ENCODE measurements around the gene PAX5.

PAX5 gene

DNA sequence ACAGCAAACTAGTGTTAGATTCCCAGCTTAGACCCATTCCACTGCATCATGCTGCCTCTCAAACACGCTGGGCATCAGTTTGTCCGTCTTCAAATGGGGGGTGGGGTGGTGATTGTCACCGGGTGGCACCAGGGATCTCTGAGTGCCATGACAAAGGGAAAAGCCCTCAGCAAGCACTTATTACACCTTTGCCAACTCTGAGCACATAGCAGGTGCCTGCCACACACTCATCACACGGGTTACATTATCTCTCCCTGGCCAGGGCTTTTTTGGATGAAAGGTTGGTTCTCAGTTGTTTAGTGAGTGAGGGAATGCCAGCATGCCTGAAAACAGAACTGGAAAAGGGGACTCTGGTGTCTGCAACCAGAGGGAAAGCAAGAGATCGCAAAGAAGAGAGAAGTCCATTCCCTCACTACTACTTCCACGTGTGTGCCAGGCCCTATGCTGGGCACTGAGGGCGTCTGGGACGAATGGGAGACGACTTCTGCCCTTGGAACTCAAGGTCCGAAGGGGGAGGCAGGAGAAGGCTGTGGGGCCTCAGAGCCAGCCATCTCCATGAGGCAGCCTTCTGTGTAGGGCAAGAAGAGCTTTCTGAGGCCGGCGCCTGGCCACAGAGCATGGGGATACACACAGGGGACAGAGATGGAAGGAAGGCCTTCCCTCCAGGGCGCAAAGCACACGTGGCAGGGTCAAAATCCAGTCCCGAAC is 48.9 kb downstream of the PAX5 start:
- peak overlapping the region; percentile 17 for H3K9ac ChIP-seq (ENCODE audit: low read length)
- peaks cover 28% of the 10 kb centered on the region for H3K4me1 ChIP-seq (ENCODE audit: control insufficient read depth, insufficient read depth, low read length)
- H3K36me3 ChIP-seq (ENCODE audit: control insufficient read depth, insufficient read depth, low read length), result no peaks in the 10 kb centered on the region
- no peak overlapping the region for H3K27ac ChIP-seq (ENCODE audit: low read depth, low read length)
- peak overlapping the region; percentile 60 for H3K4me3 ChIP-seq (ENCODE audit: low read depth, low read length)
- peaks cover 85% of the 10 kb centered on the region for H3K27me3 ChIP-seq (ENCODE audit: control insufficient read depth, insufficient read depth, low read length)
- no peaks in the 10 kb centered on the region for H3K9me3 ChIP-seq (ENCODE audit: control insufficient read depth, insufficient read depth, low read depth, low read length)

DNA sequence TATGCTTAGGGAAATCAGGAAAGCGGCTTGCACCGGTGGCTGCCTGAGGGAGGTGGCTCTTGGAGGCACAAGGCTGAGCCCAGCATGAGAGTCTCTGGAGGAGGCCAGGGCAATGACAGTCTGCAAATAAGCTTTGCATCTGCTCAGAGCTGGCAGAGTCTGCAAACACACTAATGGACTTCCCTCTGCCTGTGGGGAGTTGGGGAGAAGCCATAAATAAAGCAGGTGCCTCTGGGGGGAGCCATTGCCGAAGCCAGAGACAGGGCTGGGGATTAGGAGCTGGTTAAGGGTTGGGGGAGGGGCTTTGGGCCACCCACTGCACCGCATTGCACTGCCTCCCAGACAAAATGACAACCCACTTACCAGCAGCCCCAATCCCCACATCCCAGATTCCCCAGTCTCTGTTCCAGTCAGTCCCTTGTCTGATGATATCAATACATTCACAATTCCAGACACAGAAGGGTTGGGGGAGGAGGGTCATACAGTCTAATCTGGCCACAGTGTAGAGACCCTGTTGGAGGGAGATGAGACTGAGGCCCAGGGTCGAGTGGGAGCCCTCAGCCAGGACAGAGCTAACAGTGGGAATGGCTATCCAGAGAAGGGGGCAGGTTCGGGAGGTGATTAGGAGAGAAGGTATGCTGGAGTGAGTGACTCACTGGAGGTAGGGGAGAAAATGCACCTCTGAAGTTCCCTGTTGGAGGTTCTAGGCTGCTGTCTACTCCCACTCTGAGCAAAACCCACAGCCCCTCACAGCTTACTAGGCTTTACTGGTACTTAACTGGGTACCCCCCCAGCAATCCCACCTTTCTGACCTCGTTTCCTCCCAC is 53.7 kb downstream of the PAX5 start:
- no peaks in the 10 kb centered on the region for H3K36me3 ChIP-seq (ENCODE audit: control insufficient read depth, insufficient read depth, low read length)
- H3K4me1 ChIP-seq (ENCODE audit: control insufficient read depth, insufficient read depth, low read length), result peaks cover 18% of the 10 kb centered on the region
- no peaks in the 10 kb centered on the region for H3K9me3 ChIP-seq (ENCODE audit: control insufficient read depth, insufficient read depth, low read depth, low read length)
- H3K4me3 ChIP-seq (ENCODE audit: low read depth, low read length), result no peak overlapping the region
- H3K9ac ChIP-seq (ENCODE audit: low read length), result no peak overlapping the region
- peaks cover 37% of the 10 kb centered on the region for H3K27me3 ChIP-seq (ENCODE audit: control insufficient read depth, insufficient read depth, low read length)
- H3K27ac ChIP-seq (ENCODE audit: low read depth, low read length), result no peak overlapping the region

DNA sequence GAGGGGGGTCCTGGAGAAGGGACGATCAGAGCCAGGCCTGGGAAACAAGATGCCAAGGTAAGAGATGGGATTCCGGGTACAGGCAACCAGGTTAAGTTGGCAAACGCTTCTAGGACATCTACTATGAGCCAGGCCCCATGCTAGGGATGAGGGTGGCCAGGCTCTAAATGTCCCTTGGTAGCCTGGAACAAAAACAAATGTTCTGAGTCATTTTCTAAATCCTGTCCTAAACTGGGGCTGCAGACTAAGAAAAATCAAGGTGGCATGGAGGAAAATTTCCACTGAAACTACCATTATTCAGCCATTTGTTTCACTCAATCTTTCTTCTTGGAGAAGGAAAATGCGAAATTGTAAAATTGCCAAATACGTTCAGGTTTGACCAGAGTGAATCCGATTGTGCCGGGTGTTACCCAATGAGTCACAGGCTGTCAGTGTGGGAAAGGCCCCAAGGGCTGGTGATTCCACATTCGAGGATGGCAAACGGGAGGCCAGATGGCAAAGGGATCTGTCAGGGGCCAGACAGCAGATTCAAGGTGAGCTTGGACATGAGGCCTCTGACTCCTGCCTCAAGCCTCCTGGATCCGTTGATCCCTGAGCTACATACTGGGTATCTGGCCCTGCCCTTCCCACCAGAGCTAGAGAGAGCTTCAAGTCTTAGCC is 57.6 kb downstream of the PAX5 start:
- Histone ChIP-seq H3K9me3 (ENCODE audit: control insufficient read depth, insufficient read depth, low read depth, low read length) (no peaks in the 10 kb centered on the region), H3K4me3 (ENCODE audit: low read depth, low read length) (no peak overlapping the region), H3K36me3 (ENCODE audit: control insufficient read depth, insufficient read depth, low read length) (no peaks in the 10 kb centered on the region), H3K27me3 (ENCODE audit: control insufficient read depth, insufficient read depth, low read length) (peaks cover under 1% of the 10 kb centered on the region; the same call in 1 of the 2 replicates), H3K4me1 (ENCODE audit: control insufficient read depth, insufficient read depth, low read length) (peaks cover 15% of the 10 kb centered on the region), H3K9ac (ENCODE audit: low read length) (no peak overlapping the region), H3K27ac (ENCODE audit: low read depth, low read length) (no peak overlapping the region)

DNA sequence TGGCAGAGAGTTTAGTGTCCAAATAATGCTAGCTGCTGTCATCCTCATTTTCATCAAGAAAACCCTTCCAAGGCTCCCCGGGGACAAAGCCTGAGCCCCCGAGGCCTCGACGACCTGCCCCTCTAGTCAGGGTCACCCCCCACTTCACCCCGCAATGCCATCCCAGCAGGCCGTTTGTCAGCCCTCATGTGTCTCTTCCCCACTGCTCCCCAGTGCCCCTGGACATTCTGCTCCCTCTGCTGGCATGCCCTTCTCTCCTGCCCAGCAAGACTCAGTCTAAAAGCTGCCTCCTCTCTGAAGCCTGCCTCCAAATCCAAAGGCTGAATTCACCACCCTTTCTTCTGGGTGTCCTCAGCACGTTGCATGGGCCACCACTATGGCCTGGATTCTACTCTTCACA is 59.3 kb downstream of the PAX5 start:
- H3K9ac ChIP-seq (ENCODE audit: low read length), result no peak overlapping the region
- no peaks in the 10 kb centered on the region for H3K9me3 ChIP-seq (ENCODE audit: control insufficient read depth, insufficient read depth, low read depth, low read length)
- no peaks in the 10 kb centered on the region for H3K27me3 ChIP-seq (ENCODE audit: control insufficient read depth, insufficient read depth, low read length)
- peaks cover 5% of the 10 kb centered on the region; the same call in 1 of the 2 replicates for H3K4me1 ChIP-seq (ENCODE audit: control insufficient read depth, insufficient read depth, low read length)
- no peak overlapping the region for H3K27ac ChIP-seq (ENCODE audit: low read depth, low read length)
- no peak overlapping the region for H3K4me3 ChIP-seq (ENCODE audit: low read depth, low read length)
- no peaks in the 10 kb centered on the region for H3K36me3 ChIP-seq (ENCODE audit: control insufficient read depth, insufficient read depth, low read length)

DNA sequence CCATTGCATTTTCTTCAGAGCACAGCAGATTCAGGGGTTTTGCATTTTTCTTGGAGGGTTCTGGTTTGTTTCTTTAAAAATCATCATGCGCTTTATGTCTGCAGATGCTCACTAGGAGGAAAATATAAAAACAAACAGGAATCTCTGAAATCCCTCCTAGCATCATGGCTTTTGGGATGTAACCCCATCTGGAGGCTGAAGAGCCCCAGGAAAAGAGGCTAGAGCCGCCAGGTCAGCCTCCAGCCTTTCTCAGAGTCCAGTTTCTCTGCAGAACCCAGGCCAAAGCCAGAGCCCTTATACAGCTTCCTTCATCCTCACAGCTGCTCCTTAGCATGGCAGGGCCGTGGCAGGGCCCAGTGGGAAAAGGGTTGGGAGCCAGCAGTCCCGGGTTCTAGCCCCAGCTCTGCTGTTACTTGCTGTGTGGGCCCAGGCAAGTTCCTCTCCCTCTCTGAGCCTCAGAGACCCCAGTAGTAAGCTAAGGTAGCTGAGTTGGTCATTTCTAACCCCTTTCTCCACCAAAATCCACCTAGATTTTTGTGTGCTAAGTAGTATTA is 62.1 kb downstream of the PAX5 start:
- no peak overlapping the region for H3K9ac ChIP-seq (ENCODE audit: low read length)
- H3K27ac ChIP-seq (ENCODE audit: low read depth, low read length), result no peak overlapping the region
- H3K9me3 ChIP-seq (ENCODE audit: control insufficient read depth, insufficient read depth, low read depth, low read length), result no peaks in the 10 kb centered on the region
- no peak overlapping the region for H3K4me3 ChIP-seq (ENCODE audit: low read depth, low read length)
- H3K27me3 ChIP-seq (ENCODE audit: control insufficient read depth, insufficient read depth, low read length), result no peaks in the 10 kb centered on the region
- 0 out of 2 replicates have a peak, but pooled peaks cover 4% of the 10 kb centered on the region for H3K4me1 ChIP-seq (ENCODE audit: control insufficient read depth, insufficient read depth, low read length)
- no peaks in the 10 kb centered on the region for H3K36me3 ChIP-seq (ENCODE audit: control insufficient read depth, insufficient read depth, low read length)

DNA sequence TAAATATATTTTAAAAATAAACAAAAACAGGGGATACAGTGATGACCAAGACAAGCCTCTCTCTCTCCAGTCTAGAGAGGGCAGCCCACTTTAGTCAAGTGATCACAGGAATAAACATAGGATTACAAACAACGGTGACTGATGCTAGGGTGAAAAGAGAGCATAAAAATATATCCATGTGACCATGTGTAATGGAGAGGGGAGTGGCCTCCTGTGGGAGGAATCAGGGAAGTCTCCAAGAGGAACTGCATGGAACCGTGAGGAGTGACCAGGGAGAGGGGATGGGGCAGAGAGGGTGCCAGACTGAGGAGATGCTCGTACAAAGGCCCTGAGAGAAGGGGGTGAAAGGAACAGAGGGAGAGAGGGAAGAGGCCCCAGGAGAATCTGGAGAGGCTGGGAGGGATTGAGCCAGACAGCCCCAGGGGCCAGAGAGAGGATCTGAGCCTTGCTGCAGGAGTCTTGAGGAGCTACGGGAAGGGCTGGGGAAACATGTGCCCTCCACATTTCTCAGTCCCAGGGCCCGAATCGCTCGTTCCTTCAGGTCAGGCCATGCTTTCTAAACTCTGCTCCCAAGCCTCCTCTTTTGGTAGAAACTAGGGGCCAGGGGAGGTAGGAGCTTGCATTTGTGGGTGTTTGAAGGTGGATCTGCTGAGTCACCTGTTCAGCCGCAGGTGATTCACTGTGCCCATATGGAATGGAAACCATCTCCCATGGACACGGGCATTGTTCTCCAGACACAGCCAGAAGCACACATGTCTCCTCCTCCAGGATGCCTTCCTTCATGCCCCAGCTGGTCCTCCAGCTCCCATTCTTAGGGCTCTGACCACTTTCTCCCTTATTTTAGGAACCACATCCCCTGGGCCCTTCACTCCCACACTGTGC is 63.8 kb downstream of the PAX5 start:
- Histone ChIP-seq H3K36me3 (ENCODE audit: control insufficient read depth, insufficient read depth, low read length) (no peaks in the 10 kb centered on the region), H3K9ac (ENCODE audit: low read length) (no peak overlapping the region), H3K27ac (ENCODE audit: low read depth, low read length) (no peak overlapping the region), H3K27me3 (ENCODE audit: control insufficient read depth, insufficient read depth, low read length) (no peaks in the 10 kb centered on the region), H3K4me3 (ENCODE audit: low read depth, low read length) (no peak overlapping the region), H3K4me1 (ENCODE audit: control insufficient read depth, insufficient read depth, low read length) (0 out of 2 replicates have a peak, but pooled peaks cover 4% of the 10 kb centered on the region), H3K9me3 (ENCODE audit: control insufficient read depth, insufficient read depth, low read depth, low read length) (no peaks in the 10 kb centered on the region)

DNA sequence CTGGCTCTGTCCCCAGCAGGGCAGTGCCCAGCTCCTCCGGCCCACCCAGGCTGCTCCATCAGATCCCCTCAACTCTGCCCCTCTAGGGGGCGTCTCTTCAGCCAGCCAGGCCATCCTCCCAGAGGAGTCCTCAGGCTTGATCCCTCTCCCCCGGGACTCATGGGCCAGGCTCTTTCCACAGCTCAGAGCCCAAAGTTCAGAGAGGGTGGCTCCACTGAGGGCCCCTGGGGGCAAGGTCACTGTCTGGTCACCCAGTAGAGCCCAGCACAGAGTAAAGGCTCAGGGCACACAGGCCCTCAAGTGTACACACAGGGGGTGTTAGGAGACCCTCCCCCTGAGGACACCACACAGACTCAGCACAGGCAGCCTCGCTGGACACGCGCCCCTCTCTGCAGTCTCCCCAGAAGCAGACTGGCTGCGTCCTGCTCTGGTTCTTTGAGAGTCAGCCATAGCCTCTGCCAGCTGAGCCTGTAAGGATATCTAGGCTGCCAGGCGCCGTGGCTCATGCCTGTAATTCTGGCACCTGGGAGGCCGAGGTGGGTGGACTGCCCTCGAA is 64.8 kb downstream of the PAX5 start:
- Histone ChIP-seq H3K9ac (ENCODE audit: low read length) (no peak overlapping the region), H3K27ac (ENCODE audit: low read depth, low read length) (no peak overlapping the region), H3K4me1 (ENCODE audit: control insufficient read depth, insufficient read depth, low read length) (0 out of 2 replicates have a peak, but pooled peaks cover 4% of the 10 kb centered on the region), H3K36me3 (ENCODE audit: control insufficient read depth, insufficient read depth, low read length) (no peaks in the 10 kb centered on the region), H3K9me3 (ENCODE audit: control insufficient read depth, insufficient read depth, low read depth, low read length) (no peaks in the 10 kb centered on the region), H3K27me3 (ENCODE audit: control insufficient read depth, insufficient read depth, low read length) (no peaks in the 10 kb centered on the region), H3K4me3 (ENCODE audit: low read depth, low read length) (no peak overlapping the region)

DNA sequence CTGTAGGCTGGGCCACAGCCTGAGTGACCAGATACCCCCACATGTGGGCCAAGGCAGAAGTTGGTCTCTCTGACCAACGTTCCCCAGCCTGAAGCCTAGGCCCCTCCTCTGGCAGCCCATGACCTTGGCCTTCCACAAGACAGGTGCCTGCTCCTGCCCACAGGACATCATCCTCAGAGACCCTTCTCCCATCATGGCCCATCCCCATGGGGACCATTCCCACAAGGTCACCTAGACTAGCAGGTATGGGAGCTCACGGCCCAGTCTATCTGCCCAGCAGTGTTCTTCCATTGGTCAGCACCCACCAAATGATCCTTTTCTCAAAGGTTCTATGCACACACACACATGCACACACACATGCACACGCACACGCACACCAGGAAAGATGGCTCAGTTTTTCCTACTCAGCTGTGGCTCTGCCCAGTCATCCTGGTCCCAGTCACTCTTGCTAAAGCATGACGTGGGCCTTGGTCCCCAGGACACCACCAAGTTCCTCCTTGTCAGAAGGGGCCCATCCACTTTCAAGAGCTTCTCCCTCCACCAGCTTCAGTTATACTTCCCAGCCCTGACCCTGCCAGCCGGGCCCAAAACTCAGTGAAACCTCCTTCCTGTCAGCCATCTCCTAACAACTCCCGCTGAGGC is 65.4 kb downstream of the PAX5 start:
- 0 out of 2 replicates have a peak, but pooled peaks cover 4% of the 10 kb centered on the region for H3K4me1 ChIP-seq (ENCODE audit: control insufficient read depth, insufficient read depth, low read length)
- H3K9me3 ChIP-seq (ENCODE audit: control insufficient read depth, insufficient read depth, low read depth, low read length), result no peaks in the 10 kb centered on the region
- no peaks in the 10 kb centered on the region for H3K36me3 ChIP-seq (ENCODE audit: control insufficient read depth, insufficient read depth, low read length)
- H3K9ac ChIP-seq (ENCODE audit: low read length), result no peak overlapping the region
- no peak overlapping the region for H3K4me3 ChIP-seq (ENCODE audit: low read depth, low read length)
- no peak overlapping the region for H3K27ac ChIP-seq (ENCODE audit: low read depth, low read length)
- H3K27me3 ChIP-seq (ENCODE audit: control insufficient read depth, insufficient read depth, low read length), result no peaks in the 10 kb centered on the region

DNA sequence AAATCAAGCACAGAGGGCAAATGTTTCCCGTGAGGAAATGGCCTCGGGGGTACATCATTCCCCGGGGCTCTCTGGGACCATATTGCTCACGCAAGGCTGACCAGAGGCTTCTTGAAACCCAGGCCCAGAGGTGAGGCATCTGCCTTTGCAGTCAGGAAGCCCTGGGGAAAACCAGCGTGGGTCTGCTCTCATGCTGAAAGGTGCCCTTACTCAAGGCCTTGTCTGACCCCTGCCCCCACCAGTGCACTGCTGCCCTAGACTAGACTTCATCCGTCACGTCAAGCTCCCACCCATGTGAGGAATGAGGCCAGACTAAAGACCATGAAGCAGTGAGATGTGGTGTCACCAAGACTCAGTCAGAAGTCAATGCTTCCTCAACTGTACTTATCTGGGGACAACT is 66.1 kb downstream of the PAX5 start:
- H3K27me3 ChIP-seq (ENCODE audit: control insufficient read depth, insufficient read depth, low read length), result no peaks in the 10 kb centered on the region
- no peaks in the 10 kb centered on the region for H3K36me3 ChIP-seq (ENCODE audit: control insufficient read depth, insufficient read depth, low read length)
- 0 out of 2 replicates have a peak, but pooled peaks cover 4% of the 10 kb centered on the region for H3K4me1 ChIP-seq (ENCODE audit: control insufficient read depth, insufficient read depth, low read length)
- no peak overlapping the region for H3K9ac ChIP-seq (ENCODE audit: low read length)
- H3K4me3 ChIP-seq (ENCODE audit: low read depth, low read length), result no peak overlapping the region
- H3K27ac ChIP-seq (ENCODE audit: low read depth, low read length), result no peak overlapping the region
- H3K9me3 ChIP-seq (ENCODE audit: control insufficient read depth, insufficient read depth, low read depth, low read length), result no peaks in the 10 kb centered on the region
